Ascending aorta (tissue), 2 donors: ENCODE measurements around the gene GALNT18. TPM values are rescaled to one million over a fixed set of nuclear protein-coding genes. Genes with fewer than 3 reads are reported as not detected.

Experiments
- DNase-seq, 2 donors: peaks; one replicate each; pipeline ENCODE4 v3.0.0-alpha.2; 2019; ENCODE audit warnings: low spot score in 2 of 2
- H3K27ac ChIP-seq, 2 donors: fragments of 200-600 bp; sonication (generic); one replicate each; pipeline ENCODE4 v1.5.1; 2016 to 2017; ENCODE audit warnings: mild to moderate bottlenecking in 1 of 2
- H3K27me3 ChIP-seq: fragments of 200-600 bp; sonication (generic); one replicate; pipeline ENCODE4 v1.5.1; 2017
- H3K36me3 ChIP-seq, 2 donors: fragments of 200-600 bp; sonication (generic); one replicate each; pipeline ENCODE4 v1.5.1; 2016
- H3K4me1 ChIP-seq, 2 donors: fragments of 200-600 bp; sonication (generic); one replicate each; pipeline ENCODE4 v1.5.1; 2016 to 2017; ENCODE audit warnings: mild to moderate bottlenecking in 1 of 2
- H3K4me3 ChIP-seq, 2 donors: fragments of 200-600 bp; sonication (generic); one replicate each; pipeline ENCODE4 v1.5.1; 2016 to 2017; ENCODE audit warnings: mild to moderate bottlenecking in 1 of 2
- H3K9me3 ChIP-seq, 2 donors: fragments of 200-600 bp; sonication (generic); one replicate each; pipeline ENCODE4 v1.5.1; 2016
- CTCF ChIP-seq, 3 experiments: fragments of 200-600 bp in 2 of 3; fragments of 450-650 bp in 1 of 3; sonication (generic) in 2 of 3; IDR thresholded peaks; one replicate each; pipeline ENCODE4 v1.5.1; 2016 to 2019; ENCODE audit warnings: antibody characterized with exemption in 3 of 3, mild to moderate bottlenecking in 1 of 3, moderate library complexity in 1 of 3
- intact Hi-C: fragments of 100-400 bp; cut with DNase I; formaldehyde crosslinking; loops from one replicate; pipeline ENCODE4 v1.15.1; 2023
- total RNA-seq: library from RNA; depleted of rRNA; stranded (reverse); fragments of >200 nt; gene quantifications from one replicate; pipeline ENCODE4 v1.1.0, GENCODE V29; 2016

Gene GALNT18
- total RNA-seq, 1 donor from 2014 or later = 53.5 TPM

DNA sequence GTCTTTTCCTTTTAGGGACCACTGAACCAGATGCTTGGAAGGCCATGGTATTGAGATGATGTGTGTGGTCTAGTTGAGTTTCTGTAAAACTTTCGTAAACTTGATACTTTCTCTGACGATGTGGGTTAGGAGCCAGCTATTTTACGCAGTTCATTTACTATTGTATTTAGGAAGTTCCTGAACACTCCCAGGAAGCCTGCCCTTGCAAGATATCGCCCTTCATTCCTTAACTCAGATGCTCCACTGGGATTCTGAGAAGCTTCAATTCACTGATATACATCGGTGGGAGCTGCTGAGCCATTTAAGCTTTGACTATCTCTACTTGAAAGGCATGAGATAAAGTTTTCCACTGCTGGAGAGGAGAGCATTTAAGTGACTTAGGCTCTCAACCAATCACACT lies 390.0 kb downstream of the GALNT18 start:
- Histone ChIP-seq H3K9me3 (no peaks in the 10 kb centered on the region), H3K27me3 (no peaks in the 10 kb centered on the region), H3K36me3 (no peaks in the 10 kb centered on the region), H3K4me3 (no peak overlapping the region), H3K4me1 (no peaks in the 10 kb centered on the region), H3K27ac (no peak overlapping the region)
- DNase-seq = no peak
- no peak for TF ChIP-seq CTCF (IDR thresholded peaks at IDR 0.05)
- intact Hi-C loops = no loop called here

GRCh38 chr11:11230802-11231562 lies 390.8 kb downstream of the GALNT18 start:
- no peak for DNase-seq
- no peaks in the 10 kb centered on the region for H3K27me3 ChIP-seq
- H3K27ac ChIP-seq = no peak overlapping the region
- no peaks in the 10 kb centered on the region for H3K4me1 ChIP-seq
- intact Hi-C loops = no loop called here
- no peaks in the 10 kb centered on the region for H3K36me3 ChIP-seq
- H3K4me3 ChIP-seq = no peak overlapping the region
- TF ChIP-seq CTCF (IDR thresholded peaks at IDR 0.05) = peak in 1 of 3 experiments; percentile 22
- no peaks in the 10 kb centered on the region for H3K9me3 ChIP-seq

DNA sequence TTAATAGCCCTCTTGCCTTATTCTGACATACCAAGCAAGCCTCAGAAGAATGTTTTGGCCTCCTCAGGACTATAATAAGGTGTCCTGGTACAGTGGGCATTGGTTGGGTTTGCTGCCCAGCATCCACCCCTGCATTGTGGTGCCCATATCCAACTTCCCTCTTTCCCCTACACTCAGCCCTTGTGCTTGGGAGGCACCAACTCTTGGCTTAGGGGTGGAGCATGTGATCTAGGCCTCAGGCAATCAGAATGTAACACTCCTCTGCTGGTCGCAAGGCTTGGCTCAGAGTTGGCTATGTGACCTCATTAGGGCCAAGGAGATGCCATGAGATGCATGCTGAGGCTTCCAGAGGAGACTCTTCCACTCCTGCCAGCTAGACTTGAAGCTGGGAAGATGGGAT lies 391.7 kb downstream of the GALNT18 start:
- Histone ChIP-seq H3K9me3 (no peaks in the 10 kb centered on the region), H3K4me3 (no peak overlapping the region), H3K36me3 (no peaks in the 10 kb centered on the region), H3K27ac (no peak overlapping the region), H3K27me3 (no peaks in the 10 kb centered on the region), H3K4me1 (no peaks in the 10 kb centered on the region)
- TF ChIP-seq CTCF (IDR thresholded peaks at IDR 0.05) = no peak
- no peak for DNase-seq
- intact Hi-C loops = no loop called here

DNA sequence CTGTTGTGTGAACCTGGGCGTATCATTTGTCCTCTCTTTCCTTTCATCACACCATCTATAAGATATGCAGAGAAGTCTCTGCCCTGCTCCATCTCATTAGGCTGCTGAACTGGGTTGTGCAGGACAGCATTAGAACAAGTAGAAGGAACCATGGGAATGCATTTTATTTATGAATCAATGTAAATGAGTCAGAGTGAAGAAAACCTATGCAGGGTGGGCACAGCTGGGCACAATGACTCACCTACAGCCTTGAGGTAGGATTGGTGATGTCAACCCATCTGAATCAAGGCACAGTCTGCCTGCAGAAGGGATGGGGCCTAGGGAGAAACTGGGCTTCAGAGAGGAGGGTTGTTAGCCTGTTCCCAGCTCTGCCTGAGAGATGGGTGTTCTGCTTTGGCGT lies 392.2 kb downstream of the GALNT18 start:
- DNase-seq = no peak
- Histone ChIP-seq H3K36me3 (no peaks in the 10 kb centered on the region), H3K4me3 (no peak overlapping the region), H3K4me1 (no peaks in the 10 kb centered on the region), H3K9me3 (no peaks in the 10 kb centered on the region), H3K27me3 (no peaks in the 10 kb centered on the region), H3K27ac (no peak overlapping the region)
- intact Hi-C loops = no loop called here
- no peak for TF ChIP-seq CTCF (IDR thresholded peaks at IDR 0.05)

DNA sequence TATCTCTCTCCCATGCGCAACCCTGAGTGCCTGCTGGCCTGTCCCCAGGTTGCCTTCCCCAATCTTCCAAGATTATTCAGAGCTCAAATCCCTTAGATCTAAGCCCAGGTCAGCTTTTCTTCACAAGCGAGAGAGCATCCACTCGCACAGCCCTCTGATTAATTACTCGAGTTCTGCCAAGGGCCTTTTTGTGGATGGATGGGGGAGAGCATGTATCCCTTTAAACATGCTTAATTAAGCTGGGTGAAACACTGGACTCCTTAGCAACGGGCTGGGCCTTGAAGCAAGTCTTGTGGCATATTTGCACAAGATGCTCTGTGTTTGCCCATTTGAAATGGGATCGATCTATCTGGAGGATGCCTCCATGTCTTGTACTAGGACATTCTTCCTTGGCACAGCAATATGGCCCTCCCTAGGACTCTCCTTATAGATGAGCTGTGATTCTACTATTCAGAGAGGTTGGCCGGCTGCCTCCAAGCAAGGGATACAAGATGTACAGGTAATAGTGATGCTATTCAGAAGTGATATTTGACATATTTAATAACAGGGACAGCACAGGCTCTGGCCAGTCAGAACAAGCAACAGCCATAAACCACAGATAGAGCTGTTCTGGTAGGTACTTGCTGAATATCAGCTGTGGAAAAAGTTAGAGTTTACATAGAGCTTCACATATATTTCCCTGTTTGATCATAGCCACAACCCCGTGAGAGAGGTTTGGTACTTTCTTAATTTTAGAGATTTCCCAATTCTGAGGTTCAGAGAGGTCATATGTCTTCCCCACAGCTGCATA lies 394.3 kb downstream of the GALNT18 start:
- Histone ChIP-seq H3K9me3 (no peaks in the 10 kb centered on the region), H3K4me3 (no peak overlapping the region), H3K4me1 (no peaks in the 10 kb centered on the region), H3K27ac (no peak overlapping the region), H3K36me3 (no peaks in the 10 kb centered on the region), H3K27me3 (no peaks in the 10 kb centered on the region)
- TF ChIP-seq CTCF (IDR thresholded peaks at IDR 0.05) = no peak
- peak in 1 of 2 donors; percentile 42 for DNase-seq
- intact Hi-C loops = no loop called here

Other genes with a start within 250 kb of the GALNT18 start
- 18.2 TPM for gene USP47, start 220.0 kb upstream of the GALNT18 start, total RNA-seq